H1 (cell line): ENCODE data around the gene CREBBP.

Experiments
- CEBPB ChIP-seq: IDR thresholded peaks from 2 replicates; pipeline ENCODE4 v1.6.1; 2012; ENCODE audit warnings: low read depth, low read length
- EZH2 ChIP-seq: fragments of 200-600 bp; sonication (generic); IDR thresholded peaks from 2 replicates; pipeline ENCODE4 v1.7.1; 2012; ENCODE audit warnings: low read depth, mild to moderate bottlenecking, moderate library complexity, low read length, inconsistent platforms; ENCODE audit not compliant: severe bottlenecking
- HDAC2 ChIP-seq, 2 experiments: fragments of 300-600 bp in 1 of 2; sonication (generic) in 1 of 2; IDR thresholded peaks; 2 replicates each; pipeline ENCODE4 v1.6.1; 2011 to 2012; ENCODE audit warnings: low read depth in 2 of 2, low read length in 2 of 2, mild to moderate bottlenecking in 2 of 2, moderate library complexity in 2 of 2, borderline replicate concordance in 1 of 2, inconsistent platforms in 1 of 2
- JUND ChIP-seq: IDR thresholded peaks from 2 replicates; pipeline ENCODE4 v1.6.1; 2011; ENCODE audit warnings: mild to moderate bottlenecking, improper control_type of control experiment, low read length
- POLR2A ChIP-seq, 2 experiments: IDR thresholded peaks; 1 replicate in 1 of 2; 2 replicates in 1 of 2; pipeline ENCODE4 v1.6.1; 2011; ENCODE audit warnings: low read depth in 2 of 2, low read length in 2 of 2, mild to moderate bottlenecking in 2 of 2; ENCODE audit errors: control extremely low read depth in 1 of 2
- POLR2AphosphoS5 ChIP-seq: IDR thresholded peaks from 2 replicates; pipeline ENCODE4 v1.6.1; 2011; ENCODE audit warnings: low read depth, low read length
- RAD21 ChIP-seq, 2 experiments: IDR thresholded peaks in 1 of 2; conservative IDR thresholded peaks in 1 of 2; 2 replicates each; pipeline ENCODE4 v1.6.1; 2011; ENCODE audit warnings: low read depth in 2 of 2, low read length in 2 of 2, improper control_type of control experiment in 1 of 2, inconsistent platforms in 1 of 2, mild to moderate bottlenecking in 1 of 2, moderate library complexity in 1 of 2
- YY1 ChIP-seq: IDR thresholded peaks from 2 replicates; pipeline ENCODE4 v1.6.1; 2011; ENCODE audit warnings: low read depth, mild to moderate bottlenecking, low read length
- TF ChIP-seq, protein P1 (sequence below), 3 experiments: IDR thresholded peaks; 1 replicate in 2 of 3; 2 replicates in 1 of 3; pipeline versions ENCODE4 v1.5.1 to v1.6.1; 2011; ENCODE audit warnings: low read length in 3 of 3, mild to moderate bottlenecking in 3 of 3, inconsistent platforms in 2 of 3, low read depth in 1 of 3, moderate library complexity in 1 of 3; ENCODE audit not compliant: insufficient read depth in 1 of 3; ENCODE audit errors: control extremely low read depth in 1 of 3
- TF ChIP-seq, protein P2 (sequence below): IDR thresholded peaks from 2 replicates; pipeline ENCODE4 v1.6.1; 2012; ENCODE audit warnings: inconsistent platforms
- TF ChIP-seq, protein P3 (sequence below): IDR thresholded peaks from 2 replicates; pipeline ENCODE4 v1.6.1; 2011; ENCODE audit warnings: low read length, improper control_type of control experiment

DNA sequence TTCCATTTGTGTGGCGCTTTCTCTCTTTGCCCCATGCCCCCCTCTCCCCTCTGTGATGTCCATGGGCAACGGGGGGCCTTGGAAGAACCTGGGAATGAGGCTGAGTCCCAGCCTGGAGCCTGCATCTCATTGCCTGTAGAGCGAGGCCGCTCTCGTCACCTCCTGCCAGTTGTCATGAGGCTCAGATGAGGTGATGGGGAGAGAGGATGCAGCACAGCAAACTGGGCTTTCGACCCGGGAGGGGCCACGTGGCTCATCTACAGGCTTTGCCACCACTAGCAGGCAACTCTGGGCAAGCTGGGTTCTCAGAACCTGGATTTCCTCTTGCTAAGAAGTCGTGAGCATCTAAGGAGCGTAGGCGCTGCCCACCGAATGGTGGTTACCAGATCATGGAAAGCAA lies 31.9 kb upstream of the CREBBP start:
- TF ChIP-seq, protein P1, sequence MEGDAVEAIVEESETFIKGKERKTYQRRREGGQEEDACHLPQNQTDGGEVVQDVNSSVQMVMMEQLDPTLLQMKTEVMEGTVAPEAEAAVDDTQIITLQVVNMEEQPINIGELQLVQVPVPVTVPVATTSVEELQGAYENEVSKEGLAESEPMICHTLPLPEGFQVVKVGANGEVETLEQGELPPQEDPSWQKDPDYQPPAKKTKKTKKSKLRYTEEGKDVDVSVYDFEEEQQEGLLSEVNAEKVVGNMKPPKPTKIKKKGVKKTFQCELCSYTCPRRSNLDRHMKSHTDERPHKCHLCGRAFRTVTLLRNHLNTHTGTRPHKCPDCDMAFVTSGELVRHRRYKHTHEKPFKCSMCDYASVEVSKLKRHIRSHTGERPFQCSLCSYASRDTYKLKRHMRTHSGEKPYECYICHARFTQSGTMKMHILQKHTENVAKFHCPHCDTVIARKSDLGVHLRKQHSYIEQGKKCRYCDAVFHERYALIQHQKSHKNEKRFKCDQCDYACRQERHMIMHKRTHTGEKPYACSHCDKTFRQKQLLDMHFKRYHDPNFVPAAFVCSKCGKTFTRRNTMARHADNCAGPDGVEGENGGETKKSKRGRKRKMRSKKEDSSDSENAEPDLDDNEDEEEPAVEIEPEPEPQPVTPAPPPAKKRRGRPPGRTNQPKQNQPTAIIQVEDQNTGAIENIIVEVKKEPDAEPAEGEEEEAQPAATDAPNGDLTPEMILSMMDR (IDR thresholded peaks at IDR 0.05; ENCODE audit: control extremely low read depth in 1 of 3, insufficient read depth in 1 of 3, low read depth in 1 of 3, low read length in 3 of 3): no peak
- no peak for TF ChIP-seq EZH2
- no peak for TF ChIP-seq POLR2A (IDR thresholded peaks at IDR 0.05; ENCODE audit: control extremely low read depth in 1 of 2, low read depth in 2 of 2, low read length in 2 of 2)
- no peak for TF ChIP-seq RAD21 (IDR thresholded peaks at IDR 0.05 in 1 of 2, conservative IDR thresholded peaks at IDR 0.05 in 1 of 2; ENCODE audit: low read depth in 2 of 2, low read length in 2 of 2)
- TF ChIP-seq POLR2AphosphoS5: no peak
- TF ChIP-seq CEBPB: no peak
- TF ChIP-seq, protein P2, sequence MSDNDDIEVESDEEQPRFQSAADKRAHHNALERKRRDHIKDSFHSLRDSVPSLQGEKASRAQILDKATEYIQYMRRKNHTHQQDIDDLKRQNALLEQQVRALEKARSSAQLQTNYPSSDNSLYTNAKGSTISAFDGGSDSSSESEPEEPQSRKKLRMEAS: no peak
- no peak for TF ChIP-seq HDAC2 (IDR thresholded peaks at IDR 0.05; ENCODE audit: borderline replicate concordance in 1 of 2, low read depth in 2 of 2, low read length in 2 of 2)
- TF ChIP-seq JUND: no peak
- TF ChIP-seq YY1: no peak
- TF ChIP-seq, protein P3, sequence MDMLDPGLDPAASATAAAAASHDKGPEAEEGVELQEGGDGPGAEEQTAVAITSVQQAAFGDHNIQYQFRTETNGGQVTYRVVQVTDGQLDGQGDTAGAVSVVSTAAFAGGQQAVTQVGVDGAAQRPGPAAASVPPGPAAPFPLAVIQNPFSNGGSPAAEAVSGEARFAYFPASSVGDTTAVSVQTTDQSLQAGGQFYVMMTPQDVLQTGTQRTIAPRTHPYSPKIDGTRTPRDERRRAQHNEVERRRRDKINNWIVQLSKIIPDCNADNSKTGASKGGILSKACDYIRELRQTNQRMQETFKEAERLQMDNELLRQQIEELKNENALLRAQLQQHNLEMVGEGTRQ: no peak
